ENCODE results near the gene DNTTIP2.
"Not testable (repeated sequence)": the region's sequence is repeated elsewhere in the genome, so short reads cannot be mapped to it uniquely, and the experiment has no call there.

DNTTIP2 gene, protein sequence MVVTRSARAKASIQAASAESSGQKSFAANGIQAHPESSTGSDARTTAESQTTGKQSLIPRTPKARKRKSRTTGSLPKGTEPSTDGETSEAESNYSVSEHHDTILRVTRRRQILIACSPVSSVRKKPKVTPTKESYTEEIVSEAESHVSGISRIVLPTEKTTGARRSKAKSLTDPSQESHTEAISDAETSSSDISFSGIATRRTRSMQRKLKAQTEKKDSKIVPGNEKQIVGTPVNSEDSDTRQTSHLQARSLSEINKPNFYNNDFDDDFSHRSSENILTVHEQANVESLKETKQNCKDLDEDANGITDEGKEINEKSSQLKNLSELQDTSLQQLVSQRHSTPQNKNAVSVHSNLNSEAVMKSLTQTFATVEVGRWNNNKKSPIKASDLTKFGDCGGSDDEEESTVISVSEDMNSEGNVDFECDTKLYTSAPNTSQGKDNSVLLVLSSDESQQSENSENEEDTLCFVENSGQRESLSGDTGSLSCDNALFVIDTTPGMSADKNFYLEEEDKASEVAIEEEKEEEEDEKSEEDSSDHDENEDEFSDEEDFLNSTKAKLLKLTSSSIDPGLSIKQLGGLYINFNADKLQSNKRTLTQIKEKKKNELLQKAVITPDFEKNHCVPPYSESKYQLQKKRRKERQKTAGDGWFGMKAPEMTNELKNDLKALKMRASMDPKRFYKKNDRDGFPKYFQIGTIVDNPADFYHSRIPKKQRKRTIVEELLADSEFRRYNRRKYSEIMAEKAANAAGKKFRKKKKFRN

DNA sequence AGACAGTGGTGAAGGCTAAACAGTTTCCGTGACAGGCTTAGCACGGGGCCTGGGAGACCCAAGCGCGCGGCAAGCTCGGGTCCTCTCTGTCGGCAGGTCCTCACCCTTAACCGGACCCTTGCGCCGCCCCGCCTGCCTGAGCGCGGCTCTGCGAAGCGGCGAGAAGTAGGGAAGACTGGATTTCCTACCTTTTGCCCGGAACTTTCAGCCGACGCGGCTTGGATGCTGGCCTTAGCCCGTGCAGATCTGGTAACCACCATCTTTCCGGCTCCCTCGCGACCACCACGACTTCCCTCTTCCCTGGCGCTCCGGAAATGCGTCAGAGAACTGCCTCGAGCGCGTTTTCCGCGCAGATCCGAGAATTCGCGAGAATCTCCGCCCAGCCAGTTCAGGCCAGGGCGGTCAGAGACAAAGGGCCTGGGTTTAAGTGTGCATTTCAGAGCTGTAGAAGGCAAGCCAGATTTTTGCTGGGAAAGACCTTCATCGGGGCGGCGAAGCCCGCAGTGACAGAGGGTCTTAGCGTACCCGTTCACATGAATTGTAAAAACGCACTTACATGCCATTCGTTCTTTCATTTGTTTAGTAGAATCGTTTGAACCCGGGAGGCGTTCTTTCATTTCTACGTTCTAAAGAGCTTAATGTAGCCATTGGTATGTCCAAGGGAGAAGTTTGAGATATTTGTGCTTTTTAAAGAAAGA, at the start of gene DNTTIP2:
DNTTIP2 (minus strand) TSS at position 318 of the 698 bp plus-strand sequence; CDS start at position 260, 58 bp downstream.
- DNase-seq (ENCODE audit: low read depth, low spot score): peak; percentile 77

DNA sequence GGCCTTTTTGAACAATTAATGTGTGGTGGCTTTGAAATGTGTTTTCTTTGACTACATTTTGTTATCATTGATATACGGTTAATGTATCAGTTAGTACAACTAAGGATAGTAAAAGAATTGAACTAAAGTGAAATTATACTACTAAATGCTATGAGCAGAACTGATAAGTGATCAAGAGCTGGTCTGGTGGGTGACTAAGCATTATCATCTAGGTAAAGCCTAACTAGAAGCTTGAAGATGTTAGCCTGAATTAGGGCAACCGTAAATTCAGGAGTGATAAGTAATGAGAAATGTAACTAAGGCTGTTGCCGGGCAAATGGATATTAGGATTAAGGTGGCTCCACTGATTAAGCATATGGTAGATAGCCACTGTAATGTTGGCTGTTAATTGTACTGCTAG, 46.2 kb upstream of the DNTTIP2 start:
- no peak for DNase-seq (ENCODE audit: low read depth, low spot score)

DNA sequence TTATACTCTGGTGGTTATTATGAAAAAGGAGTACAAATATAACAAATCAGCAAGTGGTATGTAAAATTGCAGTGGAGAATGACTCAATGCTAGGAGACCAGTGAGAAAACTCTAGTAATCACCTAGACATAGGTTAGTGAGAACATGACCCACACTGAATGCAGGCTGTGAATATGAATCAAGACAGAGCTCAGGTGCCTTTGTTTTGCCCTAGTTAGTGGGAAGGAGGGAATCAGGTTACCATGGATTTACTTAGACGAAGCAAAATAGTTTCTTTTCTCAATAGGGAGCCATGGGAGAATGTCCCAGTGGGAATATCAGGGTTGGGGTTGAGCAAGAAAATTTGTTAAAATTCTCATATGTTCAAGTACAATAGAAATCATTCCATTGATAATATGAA, 40.8 kb upstream of the DNTTIP2 start:
- no peak for DNase-seq (ENCODE audit: low read depth, low spot score)

DNA sequence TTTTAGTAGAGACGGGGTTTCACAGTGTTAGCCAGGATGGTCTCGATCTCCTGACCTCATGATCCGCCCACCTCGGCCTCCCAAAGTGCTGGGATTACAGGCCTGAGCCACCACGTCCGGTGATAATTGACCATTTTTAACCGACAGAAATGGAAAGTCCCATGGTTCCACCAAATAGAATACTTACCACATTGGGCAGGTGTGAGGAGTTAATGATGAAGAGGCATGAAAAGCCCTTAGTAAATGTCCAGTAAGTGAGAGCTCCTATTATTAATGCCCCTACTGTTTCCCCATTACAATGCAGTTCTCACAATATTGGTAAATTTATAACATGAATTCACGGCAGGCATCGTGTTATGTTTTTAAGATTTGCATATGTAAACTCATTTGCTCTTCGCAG, 38.3 kb upstream of the DNTTIP2 start:
- no peak for DNase-seq (ENCODE audit: low read depth, low spot score)

DNA sequence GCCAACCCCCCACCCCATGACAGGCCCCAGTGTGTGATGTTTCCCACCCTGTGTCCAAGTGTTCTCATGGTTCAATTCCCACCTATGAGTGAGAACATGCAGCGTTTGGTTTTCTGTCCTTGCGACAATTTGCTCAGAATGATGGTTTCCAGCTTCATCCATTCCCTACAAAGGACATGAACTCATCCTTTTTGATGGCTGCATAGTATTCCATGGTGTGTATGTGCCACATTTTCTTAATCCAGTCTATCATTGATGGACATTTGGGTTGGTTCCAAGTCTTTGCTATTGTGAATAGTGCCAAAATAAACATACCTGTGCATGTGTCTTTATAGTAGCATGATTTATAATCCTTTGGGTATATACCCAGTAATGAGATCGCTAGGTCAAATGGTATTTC, 31.9 kb upstream of the DNTTIP2 start:
- not testable (repeated sequence) for DNase-seq (ENCODE audit: low read depth, low spot score)

DNA sequence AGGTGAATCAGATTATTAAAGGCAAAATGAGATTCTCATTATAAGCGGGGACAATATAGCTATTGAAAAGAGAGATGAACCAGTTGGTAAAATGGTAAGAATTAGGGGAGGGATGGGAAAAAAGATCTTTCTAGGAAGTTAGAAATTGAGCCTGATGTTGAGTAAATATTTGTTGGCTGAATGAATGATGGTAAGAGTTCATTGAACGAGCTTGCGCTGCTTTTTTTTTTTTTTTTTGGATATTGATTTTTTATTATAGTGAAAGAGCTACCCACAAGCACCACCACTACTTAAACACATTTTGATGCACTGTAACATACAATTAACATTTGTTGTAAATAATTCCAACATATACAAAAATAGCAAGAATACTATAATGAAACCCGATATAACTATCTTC, 31.3 kb upstream of the DNTTIP2 start:
- no peak for DNase-seq (ENCODE audit: low read depth, low spot score)

DNA sequence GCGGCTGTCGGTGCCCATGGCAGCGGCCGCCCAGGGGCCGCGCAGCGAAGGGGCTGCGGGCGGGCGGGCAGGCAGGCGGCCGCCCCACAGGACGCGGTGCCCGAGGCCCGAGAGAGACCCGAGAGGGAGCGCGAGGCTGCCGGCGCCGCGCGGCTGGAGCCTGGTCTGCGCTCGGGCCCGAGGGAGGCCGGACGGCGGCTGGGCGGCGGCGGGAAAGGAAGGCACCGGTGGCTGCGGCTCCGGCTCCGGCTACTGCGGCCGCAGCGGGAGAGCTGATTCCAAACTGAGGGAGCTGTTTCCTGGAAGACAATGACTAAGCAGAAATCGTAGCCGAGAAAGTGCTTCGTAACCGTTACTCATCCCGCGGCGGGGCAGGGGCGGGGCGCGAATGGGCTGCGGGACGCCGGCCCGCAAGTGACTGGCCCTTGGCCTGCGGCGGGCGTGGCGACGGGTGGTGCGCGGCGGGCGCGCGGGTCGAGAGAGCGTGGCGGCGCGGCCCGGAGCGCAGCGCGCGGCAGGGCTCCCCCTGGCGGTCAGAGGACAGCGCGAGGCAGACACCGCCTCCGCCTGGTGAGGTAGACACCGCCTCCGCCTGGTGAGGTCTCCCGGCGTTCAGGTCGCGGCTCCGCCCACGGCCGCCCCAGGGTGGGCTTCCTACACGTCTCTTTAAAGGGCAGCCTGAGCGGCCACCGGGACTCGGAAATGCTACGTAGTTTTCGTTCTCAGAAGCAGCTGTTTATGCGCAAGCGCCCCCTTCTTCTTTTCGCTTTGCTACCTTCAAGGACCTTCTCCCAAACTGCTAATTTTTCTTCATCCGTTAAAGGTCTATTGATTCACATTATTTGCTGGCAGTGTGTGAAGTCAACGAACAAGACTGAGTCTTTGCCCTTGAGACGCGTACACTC, 30.4 kb upstream of the DNTTIP2 start, which contains the start of gene GCLM:
GCLM (minus strand) TSS at position 285 of the 905 bp plus-strand sequence; CDS start at position 18, 267 bp downstream.
- DNase-seq (ENCODE audit: low read depth, low spot score): peak; percentile 78

DNA sequence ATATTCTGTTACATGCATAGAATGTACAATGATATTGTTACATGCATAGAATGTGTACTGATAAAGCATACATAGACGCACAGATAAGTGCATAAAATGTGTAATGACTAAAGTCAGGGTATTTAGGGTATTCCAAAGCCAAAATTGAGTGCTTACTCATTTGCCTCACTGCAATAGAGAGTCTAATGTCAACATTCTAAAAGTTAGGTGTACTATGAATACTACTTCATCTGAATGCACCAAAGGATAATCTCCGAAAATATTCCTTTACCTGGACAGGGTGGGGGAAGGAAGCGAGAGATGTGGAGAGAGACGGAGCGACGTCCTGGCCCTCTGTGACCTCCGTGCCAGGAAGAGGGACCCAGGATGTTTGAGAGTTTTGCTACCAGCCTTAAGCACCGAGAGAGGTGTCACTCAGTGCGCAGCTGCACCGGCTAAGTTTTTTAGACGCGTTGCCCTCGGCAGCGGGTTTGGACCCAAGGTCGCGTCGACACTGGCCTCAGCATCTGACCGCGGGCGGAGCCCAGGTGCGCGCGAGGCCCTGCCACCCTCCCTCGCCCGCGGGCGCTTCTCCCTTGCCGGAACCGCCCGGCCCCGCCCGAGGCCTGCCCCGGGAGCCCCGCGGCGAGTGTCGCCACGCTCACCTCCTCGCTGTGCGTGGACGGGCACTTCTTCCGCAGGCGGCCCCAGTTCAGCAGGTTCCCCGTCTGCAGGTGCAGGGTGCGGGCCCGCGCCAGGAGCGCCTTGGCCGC, 29.6 kb upstream of the DNTTIP2 start:
- DNase-seq (ENCODE audit: low read depth, low spot score): peak; percentile 6

DNA sequence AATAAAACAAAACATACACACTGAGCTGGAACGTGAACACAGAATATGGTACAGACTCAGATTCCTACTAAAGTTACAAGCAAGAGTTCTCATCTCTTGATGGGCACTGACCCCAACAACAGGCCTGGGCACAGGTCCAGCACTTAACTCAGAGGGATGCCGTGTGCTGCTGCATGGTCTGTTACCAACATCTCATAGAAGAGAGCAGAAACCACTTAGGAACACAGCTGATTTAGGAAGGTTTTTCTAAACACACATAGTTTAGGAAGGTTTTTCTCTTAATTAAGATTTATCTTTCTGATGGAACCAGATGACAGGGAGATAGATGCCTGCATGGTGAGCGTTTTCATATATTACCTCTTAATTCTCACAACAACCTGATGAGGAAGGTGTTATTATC, 28.7 kb upstream of the DNTTIP2 start:
- no peak for DNase-seq (ENCODE audit: low read depth, low spot score)

DNA sequence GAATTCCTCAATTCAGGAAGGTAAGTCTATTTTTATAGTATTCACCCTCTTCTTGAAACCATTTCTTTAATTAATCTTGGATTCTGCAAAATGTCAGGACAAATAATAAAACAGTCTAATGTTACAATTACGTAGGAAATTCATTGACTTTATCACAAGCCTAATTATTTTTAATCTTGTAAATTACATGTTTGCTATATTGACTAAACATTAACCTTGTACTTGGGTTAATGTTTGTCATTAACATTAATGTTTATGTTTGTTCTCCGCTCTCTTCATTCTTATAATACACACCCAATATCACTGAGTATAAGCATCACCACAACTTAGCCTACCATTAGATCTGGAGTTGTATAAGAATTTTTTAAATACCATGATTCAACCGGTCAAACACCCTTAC, 27.5 kb upstream of the DNTTIP2 start:
- no peak for DNase-seq (ENCODE audit: low read depth, low spot score)

DNA sequence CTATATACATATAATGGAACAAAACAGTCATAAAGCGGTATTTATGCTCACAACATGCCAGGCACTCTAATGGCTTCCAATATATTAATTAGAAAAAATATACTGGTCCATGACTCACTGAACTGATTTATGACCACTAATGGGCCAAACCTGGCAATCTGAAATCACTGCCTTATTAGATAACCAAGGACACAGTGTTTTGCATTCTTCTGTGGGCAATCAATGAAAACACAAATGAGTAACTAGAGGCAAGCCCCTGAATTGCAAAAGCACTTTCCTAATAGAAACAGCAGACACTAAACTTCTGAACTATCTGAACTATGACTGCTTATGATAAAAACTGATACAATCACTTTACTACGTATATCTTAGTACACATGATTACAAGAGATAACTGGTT, 26.7 kb upstream of the DNTTIP2 start:
- no peak for DNase-seq (ENCODE audit: low read depth, low spot score)

DNA sequence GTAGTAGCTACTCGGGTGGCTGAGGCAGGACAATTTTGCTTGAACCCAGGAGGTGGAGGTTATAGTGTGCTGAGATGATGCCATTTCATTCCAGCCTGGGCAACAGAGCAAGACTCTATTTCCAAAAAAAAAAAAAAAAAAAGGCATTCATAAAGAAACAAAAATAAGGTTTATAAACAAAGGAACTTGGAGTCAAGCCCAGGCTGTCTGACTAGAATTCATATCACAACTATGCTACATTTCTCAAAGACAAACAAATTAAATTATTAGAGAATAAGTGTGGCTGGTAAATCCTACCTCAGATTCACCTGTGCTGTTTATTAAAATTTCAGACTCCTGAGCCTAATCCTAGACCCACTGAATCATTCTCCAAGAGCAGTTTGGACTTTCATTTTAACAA, 26.0 kb upstream of the DNTTIP2 start:
- DNase-seq (ENCODE audit: low read depth, low spot score): no peak

DNA sequence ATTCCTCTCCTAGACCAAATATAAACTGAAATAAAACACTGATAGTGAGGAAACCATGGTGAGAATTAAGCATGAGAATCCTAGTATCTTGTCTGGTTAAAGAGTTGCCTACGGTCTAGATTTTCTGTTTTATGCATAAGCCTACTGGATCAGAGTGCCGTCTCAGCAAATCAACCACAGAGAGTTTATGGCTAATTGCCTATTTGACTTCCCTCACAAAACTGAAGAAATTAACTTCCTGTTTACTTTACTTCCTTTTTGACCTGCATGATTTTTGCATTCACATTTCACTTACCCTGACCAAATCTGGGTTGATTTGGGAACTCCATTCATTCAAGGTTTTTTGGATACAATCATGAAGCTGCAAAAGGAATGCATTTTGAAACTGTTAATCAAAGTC, 25.2 kb upstream of the DNTTIP2 start:
- no peak for DNase-seq (ENCODE audit: low read depth, low spot score)

DNA sequence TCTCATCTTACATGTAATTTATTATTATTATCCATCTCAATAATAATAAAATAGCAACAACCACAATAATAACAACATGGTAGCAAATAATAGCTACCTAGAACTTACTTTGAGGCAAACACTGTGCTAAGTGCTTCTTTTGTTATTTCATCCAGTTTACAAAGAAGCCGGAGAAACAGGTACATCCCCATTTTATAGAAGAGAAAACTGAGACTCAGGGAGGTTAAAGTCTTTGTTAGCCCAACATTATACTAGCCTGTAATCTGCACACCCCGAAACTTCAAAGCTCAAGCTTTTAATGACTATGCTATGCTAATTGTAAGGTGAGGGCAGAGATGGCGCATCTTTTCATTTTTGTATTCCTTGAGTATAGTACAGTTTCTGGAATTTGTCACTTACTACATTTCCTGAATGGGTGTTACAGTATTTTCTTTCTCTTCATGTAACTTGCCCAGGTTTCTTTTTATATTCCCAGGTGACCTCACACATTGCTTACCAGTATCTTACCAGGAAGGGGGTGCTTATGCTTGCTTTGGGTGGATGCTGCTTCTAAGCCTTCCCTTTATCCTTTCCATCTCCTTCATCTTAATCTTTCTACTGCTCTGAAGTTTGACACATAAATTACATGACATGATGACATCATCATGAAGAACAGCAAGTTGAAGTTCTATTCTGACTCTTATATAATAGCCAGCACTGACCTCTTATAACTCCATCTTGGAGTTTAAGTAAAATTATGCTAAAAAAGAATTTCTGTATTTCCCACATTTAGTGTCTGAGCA, 21.9 kb upstream of the DNTTIP2 start:
- DNase-seq (ENCODE audit: low read depth, low spot score): no peak

DNA sequence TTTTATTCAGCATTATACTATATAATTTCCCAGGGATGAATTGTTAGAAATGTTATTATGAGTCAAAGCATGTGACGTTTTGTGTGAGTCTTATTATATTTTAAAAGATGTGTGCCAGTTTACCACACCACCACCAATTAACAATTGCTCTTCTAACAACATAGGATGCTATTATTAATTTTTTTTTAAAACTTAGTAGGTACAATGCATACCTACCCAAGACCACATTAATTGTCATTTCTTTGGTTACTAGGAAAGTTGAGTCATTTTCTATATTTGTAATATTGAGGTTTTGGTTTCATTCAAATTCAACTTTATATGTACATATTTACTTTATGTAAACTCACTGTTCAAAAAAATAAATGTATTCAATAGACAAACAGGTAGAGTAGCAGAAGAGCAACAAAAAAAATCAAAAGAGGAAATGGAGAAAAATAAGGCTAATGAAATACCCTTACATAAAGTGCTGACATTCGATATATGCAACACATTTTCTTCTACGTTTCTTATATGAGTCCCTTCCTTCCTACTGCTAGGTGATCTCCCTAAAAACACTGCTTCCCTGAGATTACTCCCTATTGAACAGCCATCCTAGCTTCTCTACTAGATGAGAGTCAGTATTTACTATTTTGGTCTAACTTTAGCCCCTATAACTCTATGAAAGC, 20.7 kb upstream of the DNTTIP2 start:
- no peak for DNase-seq (ENCODE audit: low read depth, low spot score)

DNA sequence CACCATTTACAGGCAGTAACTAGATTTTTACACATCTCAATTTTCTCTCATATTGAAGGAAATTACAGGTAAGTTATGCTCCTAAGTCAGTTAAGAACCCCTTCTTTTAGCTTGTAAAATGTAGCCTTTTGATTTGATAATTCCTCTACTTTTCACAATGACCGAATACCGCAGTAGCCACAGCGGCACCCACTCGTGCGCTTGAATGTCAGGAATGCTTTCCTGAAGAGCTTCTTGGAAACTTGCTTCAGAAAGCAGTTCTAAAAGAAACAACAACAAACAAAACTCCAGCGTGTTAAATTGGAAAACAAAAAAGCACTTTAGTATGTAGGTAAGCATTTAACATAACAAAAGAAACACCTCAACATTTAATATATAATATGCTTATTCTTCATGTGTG, 9.9 kb upstream of the DNTTIP2 start:
- no peak for DNase-seq (ENCODE audit: low read depth, low spot score)

DNA sequence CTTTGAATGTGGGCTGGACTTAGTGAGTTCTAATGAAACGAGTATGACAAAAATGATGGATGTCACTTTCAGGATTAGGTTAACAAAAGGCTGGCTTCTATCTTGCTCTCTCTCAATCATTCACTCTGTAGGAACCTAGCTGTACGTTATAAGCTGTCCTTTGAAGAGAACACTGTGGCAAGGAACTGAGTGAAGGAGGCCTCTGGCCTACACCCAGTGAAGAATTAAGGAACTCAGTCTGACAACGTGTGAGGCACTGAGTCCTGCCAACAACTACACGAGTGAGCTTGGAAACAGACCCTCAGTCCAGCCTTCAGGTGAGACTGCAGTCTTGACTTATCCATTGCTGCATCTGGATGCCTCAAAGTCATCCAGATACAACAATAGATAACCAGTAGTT, 3.3 kb upstream of the DNTTIP2 start:
- no peak for DNase-seq (ENCODE audit: low read depth, low spot score)

DNA sequence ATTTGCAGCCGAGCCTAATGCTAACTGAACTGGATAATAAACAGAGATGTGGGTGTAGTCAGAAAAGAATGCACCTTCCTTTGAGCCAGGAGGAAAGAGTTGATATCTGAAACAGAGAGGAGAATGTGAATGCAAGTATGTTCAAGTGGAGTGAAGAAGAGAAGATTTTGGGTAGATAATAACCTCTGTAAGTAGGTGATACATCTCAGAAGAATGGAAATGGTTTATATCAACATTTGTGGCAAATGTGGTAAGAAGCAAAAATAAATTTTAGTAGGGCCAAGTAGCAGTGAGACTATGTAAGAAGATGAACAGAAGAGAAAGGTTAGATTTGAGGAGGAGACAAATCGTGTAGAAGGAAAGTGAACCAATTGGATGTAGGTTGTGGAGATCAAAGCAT, 1.7 kb upstream of the DNTTIP2 start:
- DNase-seq (ENCODE audit: low read depth, low spot score): no peak

DNA sequence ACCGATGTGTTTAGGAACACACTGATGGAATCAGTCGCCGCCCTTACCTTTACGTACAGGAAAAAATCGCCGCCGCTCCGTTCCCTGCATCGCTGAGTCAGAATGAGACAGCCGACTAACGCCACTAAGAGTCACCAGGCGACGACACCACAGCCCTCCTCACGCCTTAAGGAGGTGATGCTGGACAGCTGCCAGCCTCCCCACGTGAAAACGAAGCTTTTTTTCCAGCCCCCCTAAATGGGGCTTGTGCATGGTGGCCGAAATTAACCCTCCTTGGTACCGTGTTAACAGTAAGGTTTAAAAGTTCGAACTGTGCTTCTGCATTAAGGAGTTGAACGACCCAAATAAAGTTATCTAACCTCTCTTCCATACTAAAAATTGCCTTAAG, 511 bp downstream of the DNTTIP2 start:
- DNase-seq (ENCODE audit: low read depth, low spot score): peak; percentile 21
